Right lobe of liver (tissue), 6 donors: ENCODE data around the gene VPS37C. TPM values are rescaled to one million over a fixed set of nuclear protein-coding genes. Genes with fewer than 3 reads are reported as not detected.
A peak's percentile ranks its signal among the peaks of the same experiment; 100 is the strongest.
"Not testable (repeated sequence)": the region's sequence is repeated elsewhere in the genome, so short reads cannot be mapped to it uniquely, and the experiment has no call there.

Experiments used
- ATAC-seq, 4 donors: fragments of 200-7000 bp; cut with Tn5 transposase; one replicate each; pipeline ENCODE4 v1.9.1; 2020; ENCODE audit warnings: mild to moderate bottlenecking in 4 of 4, moderate library complexity in 4 of 4
- DNase-seq, 3 donors: peaks; one replicate each; pipeline ENCODE4 v3.0.0-alpha.2; 2020
- H3K27ac ChIP-seq, 3 donors: fragments of 200-600 bp; one replicate each; pipeline ENCODE4 v1.8.0; 2022
- H3K27me3 ChIP-seq, 2 donors: fragments of 200-600 bp; one replicate each; pipeline ENCODE4 v1.8.0; 2022
- H3K36me3 ChIP-seq, 4 donors: fragments of 200-600 bp; sonication (generic) in 1 of 4; one replicate each; pipeline versions ENCODE4 v1.5.1 to v1.8.0; 2017 to 2022; ENCODE audit warnings: control low read depth in 1 of 4
- H3K4me1 ChIP-seq, 4 donors: fragments of 200-600 bp; sonication (generic) in 1 of 4; one replicate each; pipeline versions ENCODE4 v1.5.1 to v1.8.0; 2017 to 2022; ENCODE audit warnings: control low read depth in 1 of 4
- H3K4me3 ChIP-seq, 3 donors: fragments of 200-600 bp; one replicate each; pipeline ENCODE4 v1.8.0; 2022
- H3K9me3 ChIP-seq, 4 donors: fragments of 200-600 bp; sonication (generic) in 1 of 4; one replicate each; pipeline versions ENCODE4 v1.5.1 to v1.8.0; 2017 to 2022; ENCODE audit warnings: control low read depth in 1 of 4
- POLR2A ChIP-seq: fragments of 450-650 bp; IDR thresholded peaks from one replicate; pipeline ENCODE4 v1.6.1; 2017; ENCODE audit warnings: antibody characterized with exemption, mild to moderate bottlenecking
- WGBS: methylation state at CpG from one replicate; pipeline ENCODE4 v1.1.6; 2018; ENCODE audit warnings: low coverage, low lambda C conversion rate; ENCODE audit not compliant: insufficient coverage; ENCODE audit errors: missing lambda C conversion rate; 5-methylcytosine and 5-hydroxymethylcytosine counted together
- intact Hi-C, 2 donors: fragments of 100-400 bp; cut with DNase I; formaldehyde crosslinking; loops; one replicate each; pipeline versions ENCODE4 v1.11.2 to v1.14.1; 2022
- long read RNA-seq: library from polyadenylated mRNA; unstranded; transcript quantifications from one replicate; pipeline ENCODE4 v2.0.0, GENCODE V29; 2019
- total RNA-seq, 6 experiments: library from RNA; depleted of rRNA in 2 of 6; stranded (reverse); fragments of >200 nt in 2 of 6; fragmentation: NEBNext Ultra II Directional in 3 of 6; extraction: Animal tissue kit (Norgen Biotek cat#: 25700) in 3 of 6; gene quantifications; one replicate each; pipeline versions ENCODE4 v1.1.0 to v1.2.4, GENCODE V29; 2016 to 2023
- TF ChIP-seq, protein P1 (sequence below), 4 donors: fragments of 200-600 bp in 3 of 4; fragments of 450-650 bp in 1 of 4; IDR thresholded peaks; one replicate each; pipeline versions ENCODE4 v1.5.1 to v1.8.0; 2016 to 2022; ENCODE audit warnings: antibody characterized with exemption in 4 of 4, mild to moderate bottlenecking in 2 of 4
- donor health status: DM: no; HTN: yes; CAD: no.
- donor health status: DM: no; HTN: no; CAD: no.
- donor health status: DM: no; HTN: no; CAD: no.
- donor health status: DM: no; HTN: yes; CAD: no.
- donor health status: DM: no; HTN: yes; CAD: no.

The VPS37C gene
- 1 to 10 TPM; 4.6 to 7.6 (median 6.0) TPM for total RNA-seq
- long read RNA-seq, result 0 reads

DNA sequence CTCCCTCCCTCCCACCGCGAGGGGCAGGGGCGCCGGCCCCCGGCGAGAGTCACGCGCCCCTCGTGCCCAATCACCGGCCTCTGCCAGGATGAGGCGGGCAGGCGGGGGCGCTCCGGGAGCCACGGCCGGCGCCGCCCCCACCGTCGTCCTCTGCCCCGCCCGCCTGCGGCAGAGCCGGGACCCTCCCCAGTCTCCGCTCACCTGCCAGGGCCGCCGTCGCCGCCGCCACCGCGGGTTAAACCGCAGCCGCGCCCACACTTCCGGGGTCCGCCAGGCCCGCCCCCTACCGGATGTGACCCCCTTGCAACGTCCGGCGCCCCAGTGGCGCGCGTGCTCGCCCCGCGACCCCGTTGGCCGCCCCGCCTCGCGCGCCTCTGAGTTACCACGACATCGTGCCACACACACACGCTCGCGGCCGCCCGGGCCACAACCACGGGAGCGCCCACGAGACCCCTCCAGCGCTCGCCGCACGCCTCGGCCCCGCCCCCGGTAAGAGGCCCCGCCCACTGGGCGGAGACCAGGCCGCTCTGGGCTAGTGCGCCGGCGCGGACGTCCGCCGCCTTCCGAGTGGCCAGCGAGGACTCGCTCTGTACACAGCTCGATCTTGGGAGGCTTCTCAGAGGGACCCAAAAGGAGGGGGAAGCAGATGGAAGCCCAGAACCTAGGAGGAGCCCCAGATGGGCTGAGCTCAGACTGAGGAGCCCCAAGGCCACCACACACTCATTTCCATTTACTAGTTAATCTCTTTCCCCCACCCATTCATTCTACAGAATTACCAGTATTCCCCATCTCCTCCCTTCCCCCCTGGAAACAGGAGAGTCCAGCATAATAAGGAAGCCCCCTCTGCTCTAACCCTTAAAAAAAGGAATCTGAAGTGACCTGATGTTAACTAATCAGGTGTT is at the start of gene VPS37C:
TSS of gene VPS37C (minus strand) at position 237 of the 902 bp plus-strand sequence. CDS start 22,597 bp downstream, outside the sequence.
- intact Hi-C loops, result no loop called here
- peak within 1 kb of the TSS; percentile 63 to 95 (median 86) for H3K4me3 ChIP-seq
- peak; percentile 72 for TF ChIP-seq POLR2A
- TF ChIP-seq, protein P1, sequence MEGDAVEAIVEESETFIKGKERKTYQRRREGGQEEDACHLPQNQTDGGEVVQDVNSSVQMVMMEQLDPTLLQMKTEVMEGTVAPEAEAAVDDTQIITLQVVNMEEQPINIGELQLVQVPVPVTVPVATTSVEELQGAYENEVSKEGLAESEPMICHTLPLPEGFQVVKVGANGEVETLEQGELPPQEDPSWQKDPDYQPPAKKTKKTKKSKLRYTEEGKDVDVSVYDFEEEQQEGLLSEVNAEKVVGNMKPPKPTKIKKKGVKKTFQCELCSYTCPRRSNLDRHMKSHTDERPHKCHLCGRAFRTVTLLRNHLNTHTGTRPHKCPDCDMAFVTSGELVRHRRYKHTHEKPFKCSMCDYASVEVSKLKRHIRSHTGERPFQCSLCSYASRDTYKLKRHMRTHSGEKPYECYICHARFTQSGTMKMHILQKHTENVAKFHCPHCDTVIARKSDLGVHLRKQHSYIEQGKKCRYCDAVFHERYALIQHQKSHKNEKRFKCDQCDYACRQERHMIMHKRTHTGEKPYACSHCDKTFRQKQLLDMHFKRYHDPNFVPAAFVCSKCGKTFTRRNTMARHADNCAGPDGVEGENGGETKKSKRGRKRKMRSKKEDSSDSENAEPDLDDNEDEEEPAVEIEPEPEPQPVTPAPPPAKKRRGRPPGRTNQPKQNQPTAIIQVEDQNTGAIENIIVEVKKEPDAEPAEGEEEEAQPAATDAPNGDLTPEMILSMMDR (IDR thresholded peaks at IDR 0.05), result peak in 3 of 4 donors; percentile 13 to 36 (median 21)
- H3K9me3 ChIP-seq, result no peaks in the 10 kb centered on the region
- H3K27me3 ChIP-seq, result no peaks in the 10 kb centered on the region
- peak; percentile 91 to 94 (median 93) for DNase-seq
- peak; percentile 90 to 96 (median 94) for ATAC-seq
- 0% methylated on average over 4 of the region's 85 CpGs for WGBS
- no peaks in the 10 kb centered on the region for H3K36me3 ChIP-seq
- peaks cover 0 to 9% (median 4%) of the 10 kb centered on the region in 4 donors for H3K4me1 ChIP-seq
- H3K27ac ChIP-seq, result peak within 1 kb of the TSS; percentile 87 to 93 (median 89)

DNA sequence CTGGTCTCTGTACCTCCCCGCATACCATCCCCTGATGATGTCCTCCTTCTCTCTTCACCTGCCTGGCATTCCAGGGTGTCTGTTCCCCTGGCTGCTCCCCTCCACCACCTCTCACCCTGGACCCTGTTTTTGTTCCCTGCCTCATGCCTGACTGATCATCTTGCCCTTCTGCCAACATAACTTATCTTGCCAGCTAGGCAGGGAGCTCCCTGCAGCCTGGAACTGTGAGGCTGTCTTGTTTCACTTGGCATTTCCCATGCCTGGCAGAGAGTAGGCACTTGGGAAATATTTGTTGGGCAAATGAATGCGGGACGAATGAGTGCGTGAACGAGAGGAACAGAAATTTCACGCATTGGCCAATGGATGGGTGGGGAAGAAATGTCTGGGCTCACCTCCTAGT is 49.4 kb upstream of the VPS37C start:
- no CpG with 5 or more reads among the region's 6 CpGs for WGBS
- H3K4me1 ChIP-seq, DNase-seq: not testable (repeated sequence)

GRCh38 chr11:61207636-61208310 is 46.5 kb upstream of the VPS37C start:
- H3K27me3 ChIP-seq, H3K27ac ChIP-seq, H3K36me3 ChIP-seq, H3K9me3 ChIP-seq, H3K4me1 ChIP-seq, ATAC-seq, DNase-seq, intact Hi-C loops, H3K4me3 ChIP-seq: not testable (repeated sequence)
- no CpG with 5 or more reads among the region's 9 CpGs for WGBS

More for the DNA sequence above, 49.4 kb upstream of the VPS37C start:
- H3K27ac ChIP-seq, H3K36me3 ChIP-seq, H3K27me3 ChIP-seq, H3K4me3 ChIP-seq, H3K9me3 ChIP-seq, intact Hi-C loops, ATAC-seq: not testable (repeated sequence)

GRCh38 chr11:61204502-61205059 is 43.4 kb upstream of the VPS37C start:
- ATAC-seq, intact Hi-C loops, H3K27me3 ChIP-seq, DNase-seq, H3K27ac ChIP-seq, H3K9me3 ChIP-seq, H3K4me1 ChIP-seq, H3K36me3 ChIP-seq, H3K4me3 ChIP-seq: not testable (repeated sequence)
- 60% methylated on average over 13 of the region's 14 CpGs for WGBS

- ATAC-seq, result peak; percentile 41 to 69 (median 48)
- H3K4me3 ChIP-seq, DNase-seq, H3K4me1 ChIP-seq, H3K36me3 ChIP-seq, H3K27ac ChIP-seq, intact Hi-C loops, H3K9me3 ChIP-seq, H3K27me3 ChIP-seq: not testable (repeated sequence)
- WGBS, result no CpG with 5 or more reads among the region's 5 CpGs
These were observed 42.6 kb upstream of the VPS37C start for GRCh38 chr11:61203873-61204272.

GRCh38 chr11:61202950-61203746 is 41.9 kb upstream of the VPS37C start, which contains the start of gene PGA3:
TSS of gene PGA3 (plus strand) at chr11:61203515. CDS start at chr11:61203565, 50 bp downstream.
- H3K27me3 ChIP-seq, H3K36me3 ChIP-seq, H3K4me1 ChIP-seq, intact Hi-C loops, ATAC-seq, DNase-seq, H3K27ac ChIP-seq, H3K9me3 ChIP-seq, H3K4me3 ChIP-seq: not testable (repeated sequence)
- WGBS, result 46% methylated on average over 9 of the region's 18 CpGs
